SK-N-MC (cell line): ENCODE results near the gene TRIM47.
A peak's percentile ranks its signal among the peaks of the same experiment; 100 is the strongest.

Experiments used
- DNase-seq: peaks from one replicate; pipeline ENCODE4 v3.0.0-alpha.2; 2011; ENCODE audit warnings: low read depth, low spot score
- H3K27ac ChIP-seq: fragments of 200-600 bp; sonication (generic); 2 replicates; pipeline ENCODE4 v1.5.1; 2016; ENCODE audit warnings: mixed run types
- H3K36me3 ChIP-seq: fragments of 200-600 bp; sonication (generic); 2 replicates; pipeline ENCODE4 v1.6.1; 2017; ENCODE audit warnings: antibody characterized with exemption, low read length, mixed read lengths; ENCODE audit not compliant: insufficient read depth
- H3K4me3 ChIP-seq: fragments of 200-600 bp; sonication (generic); 2 replicates; pipeline ENCODE4 v1.5.1; 2016
- H3K9ac ChIP-seq: fragments of 200-600 bp; sonication (generic); 2 replicates; pipeline ENCODE4 v1.8.0; 2017; ENCODE audit warnings: mixed run types, mixed read lengths; ENCODE audit not compliant: insufficient read length
- H3K9me3 ChIP-seq: fragments of 200-600 bp; sonication (generic); 2 replicates; pipeline ENCODE4 v1.6.1; 2017; ENCODE audit warnings: low read depth, mild to moderate bottlenecking, antibody characterized with exemption, low read length, moderate library complexity, mixed read lengths
- EZH2 ChIP-seq: fragments of 200-600 bp; sonication (generic); IDR thresholded peaks from one replicate; pipeline ENCODE4 v1.6.1; 2017; ENCODE audit warnings: antibody characterized with exemption
- FOXP2 ChIP-seq: optimal IDR thresholded peaks from 2 replicates; pipeline ENCODE3; 2011; ENCODE audit warnings: mild to moderate bottlenecking, moderate library complexity; ENCODE audit not compliant: insufficient read depth; ENCODE audit errors: extremely low read length, control extremely low read depth
- POLR2AphosphoS5 ChIP-seq: IDR thresholded peaks from 2 replicates; pipeline ENCODE4 v1.6.1; 2012; ENCODE audit warnings: mild to moderate bottlenecking, low read depth, low read length, borderline replicate concordance

The TRIM47 gene

DNA sequence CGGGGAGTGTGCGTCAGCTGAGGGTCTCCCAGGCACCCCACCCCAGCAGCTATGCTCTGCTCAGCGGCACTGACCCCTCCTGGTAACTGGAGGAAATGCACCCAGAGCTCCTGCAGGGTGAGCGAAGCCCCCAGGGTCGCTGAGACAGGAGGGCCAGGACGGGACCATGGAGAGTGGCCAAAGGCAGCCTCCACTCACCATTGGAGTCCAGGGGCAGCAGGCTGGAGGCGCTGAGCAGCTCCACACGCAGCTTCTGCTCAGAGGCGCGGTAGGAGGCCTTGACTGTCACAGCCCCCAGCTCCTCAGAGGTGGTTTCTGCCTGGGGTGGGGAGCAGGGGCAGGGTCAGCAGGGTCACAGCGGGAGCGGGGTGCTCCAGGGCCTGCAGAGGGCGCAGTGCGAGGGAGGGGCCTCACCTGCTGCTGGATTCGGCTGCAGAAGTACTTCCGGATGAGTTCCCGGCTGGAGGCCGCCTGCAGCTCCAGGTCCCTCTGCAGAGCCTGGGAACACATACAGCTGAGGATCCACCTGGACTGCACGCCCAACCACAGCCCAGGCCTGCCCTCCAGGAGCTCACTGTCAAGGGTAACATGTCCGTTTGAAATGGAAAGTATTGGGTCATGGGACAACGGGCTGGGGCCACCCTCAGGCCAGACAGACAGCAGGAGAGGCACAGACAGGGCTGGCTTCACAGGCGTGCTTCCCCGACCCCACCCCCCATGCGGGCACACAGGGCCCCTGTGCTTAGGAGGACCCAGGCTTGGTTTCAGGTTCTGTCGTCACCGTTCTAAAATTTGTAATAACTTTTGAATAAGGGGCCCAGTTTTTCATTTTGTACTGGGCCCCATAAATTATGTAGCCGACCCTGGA, 48.0 kb downstream of the TRIM47 start:
- H3K36me3 ChIP-seq = peaks cover 3% of the 10 kb centered on the region; the same call in 1 of the 2 replicates
- no peak overlapping the region for H3K4me3 ChIP-seq
- no peaks in the 10 kb centered on the region for H3K9me3 ChIP-seq
- no peak for TF ChIP-seq FOXP2
- TF ChIP-seq EZH2 = no peak
- TF ChIP-seq POLR2AphosphoS5 = no peak
- no peak overlapping the region for H3K27ac ChIP-seq
- H3K9ac ChIP-seq = no peak overlapping the region
- DNase-seq = no peak

DNA sequence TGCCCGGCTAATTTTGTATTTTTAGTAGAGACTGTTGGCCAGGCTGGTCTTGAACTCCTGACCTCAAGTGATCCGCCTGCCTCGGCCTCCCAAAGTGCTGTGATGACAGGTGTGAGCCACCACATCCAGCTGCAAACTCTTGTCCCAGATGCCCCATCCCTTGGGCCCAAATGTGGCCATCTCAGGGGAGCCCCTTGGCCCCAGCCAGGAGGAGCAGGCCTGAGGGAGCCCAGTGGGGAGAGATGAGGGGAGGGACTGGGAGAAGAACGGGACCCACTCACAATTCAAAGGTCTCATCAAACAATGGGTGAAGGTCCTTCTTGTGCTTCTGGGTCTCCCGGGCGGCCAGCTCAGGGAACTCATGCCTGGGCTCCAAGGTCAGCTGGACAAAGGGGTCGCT, 48.6 kb downstream of the TRIM47 start:
- H3K9ac ChIP-seq = no peak overlapping the region
- H3K36me3 ChIP-seq = peaks cover 3% of the 10 kb centered on the region; the same call in 1 of the 2 replicates
- H3K4me3 ChIP-seq = no peak overlapping the region
- no peak overlapping the region for H3K27ac ChIP-seq
- no peak for DNase-seq
- TF ChIP-seq EZH2 = no peak
- TF ChIP-seq FOXP2 = no peak
- no peak for TF ChIP-seq POLR2AphosphoS5
- no peaks in the 10 kb centered on the region for H3K9me3 ChIP-seq

DNA sequence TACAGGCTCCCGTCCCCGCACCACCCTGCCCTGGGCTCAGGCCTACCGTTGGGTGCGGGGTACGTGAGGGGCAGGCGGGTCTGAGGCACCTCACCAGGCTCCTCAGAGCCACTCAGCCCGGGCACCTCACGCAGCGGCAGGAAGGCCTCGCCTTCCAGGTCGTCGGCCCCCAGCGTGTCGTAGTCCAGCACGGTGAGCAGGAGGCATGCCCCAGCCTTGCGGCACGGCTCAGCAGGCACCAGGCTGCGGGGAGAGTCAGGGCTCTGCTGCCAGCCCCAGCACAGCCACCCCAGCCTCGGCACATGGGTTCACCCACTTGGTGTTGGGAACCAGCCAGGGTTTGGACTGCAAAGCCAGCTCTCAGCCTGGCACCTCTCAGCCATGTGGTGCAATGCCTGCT, 49.6 kb downstream of the TRIM47 start:
- TF ChIP-seq EZH2 (no peak), POLR2AphosphoS5 (no peak), FOXP2 (no peak)
- Histone ChIP-seq H3K9me3 (no peaks in the 10 kb centered on the region), H3K36me3 (peaks cover 7% of the 10 kb centered on the region; the same call in 1 of the 2 replicates), H3K27ac (no peak overlapping the region), H3K9ac (no peak overlapping the region), H3K4me3 (no peak overlapping the region)
- DNase-seq = no peak

DNA sequence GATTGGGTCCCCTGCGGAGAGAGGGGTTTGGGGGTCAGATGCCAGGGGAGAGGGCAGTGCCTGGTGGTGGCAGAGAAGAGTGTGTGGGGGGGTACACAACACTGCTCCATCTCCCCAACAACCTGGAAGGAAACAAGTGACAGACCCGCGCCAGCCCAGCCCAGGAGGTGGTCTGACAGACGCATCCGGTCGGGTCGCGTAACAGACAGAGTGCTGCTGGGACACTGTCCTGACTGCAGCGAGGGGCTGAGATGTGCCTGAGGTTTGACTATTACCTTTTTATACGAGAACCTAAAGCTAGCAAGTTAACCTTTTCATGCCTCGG, 50.3 kb downstream of the TRIM47 start:
- no peak overlapping the region for H3K27ac ChIP-seq

DNA sequence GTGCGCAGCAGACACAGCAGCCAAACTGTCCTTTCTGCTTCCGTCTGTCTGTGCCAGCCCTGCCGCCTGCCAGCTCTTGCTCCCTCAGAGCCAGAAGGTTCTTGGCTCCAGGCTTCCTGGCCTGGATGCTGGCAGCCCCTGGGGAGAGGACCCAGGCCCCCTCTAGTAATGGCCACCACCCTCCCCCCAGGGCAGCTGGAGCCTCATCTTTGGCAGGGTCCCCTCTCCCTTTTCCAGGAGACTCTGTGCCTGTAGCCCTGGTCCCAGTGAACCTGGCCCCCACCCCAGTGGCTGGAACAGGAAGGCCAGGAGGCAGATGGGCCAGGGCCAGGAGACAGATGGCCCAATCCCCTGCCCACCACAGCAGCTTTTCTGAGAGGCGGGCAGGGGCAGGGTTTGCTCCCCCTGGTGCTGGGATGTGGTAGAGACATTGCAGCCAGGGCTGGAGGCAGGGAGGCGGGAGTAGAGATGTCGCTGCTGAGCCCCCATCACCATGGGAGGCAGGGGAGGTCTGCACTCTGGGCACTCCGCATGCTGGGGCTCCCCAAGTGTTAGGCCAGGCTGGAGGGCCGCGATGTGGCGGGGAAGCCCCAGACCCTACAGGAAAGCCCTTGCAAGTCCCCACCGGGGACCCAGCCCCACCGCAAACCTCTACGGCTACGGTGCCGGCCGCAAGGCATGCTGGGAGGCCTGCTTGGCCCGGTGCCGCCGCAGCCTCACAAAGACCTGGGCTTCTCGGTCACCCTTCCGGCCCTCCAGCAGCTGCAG, 50.9 kb downstream of the TRIM47 start:
- Histone ChIP-seq H3K9ac (no peak overlapping the region), H3K4me3 (no peak overlapping the region), H3K36me3 (peaks cover 18% of the 10 kb centered on the region; the same call in 1 of the 2 replicates), H3K9me3 (no peaks in the 10 kb centered on the region), H3K27ac (0 out of 2 replicates have a peak overlapping the region, but pooled peaks have one; percentile 42)
- no peak for DNase-seq
- TF ChIP-seq FOXP2 (no peak), EZH2 (no peak), POLR2AphosphoS5 (peak; percentile 35; the same call in 1 of the 2 replicates)

More for the DNA sequence above, 50.3 kb downstream of the TRIM47 start:
- H3K9me3 ChIP-seq = no peaks in the 10 kb centered on the region
- TF ChIP-seq FOXP2 (no peak), EZH2 (no peak), POLR2AphosphoS5 (no peak)
- no peak overlapping the region for H3K4me3 ChIP-seq
- no peak for DNase-seq
- peaks cover 13% of the 10 kb centered on the region; the same call in 1 of the 2 replicates for H3K36me3 ChIP-seq
- H3K9ac ChIP-seq = no peak overlapping the region

DNA sequence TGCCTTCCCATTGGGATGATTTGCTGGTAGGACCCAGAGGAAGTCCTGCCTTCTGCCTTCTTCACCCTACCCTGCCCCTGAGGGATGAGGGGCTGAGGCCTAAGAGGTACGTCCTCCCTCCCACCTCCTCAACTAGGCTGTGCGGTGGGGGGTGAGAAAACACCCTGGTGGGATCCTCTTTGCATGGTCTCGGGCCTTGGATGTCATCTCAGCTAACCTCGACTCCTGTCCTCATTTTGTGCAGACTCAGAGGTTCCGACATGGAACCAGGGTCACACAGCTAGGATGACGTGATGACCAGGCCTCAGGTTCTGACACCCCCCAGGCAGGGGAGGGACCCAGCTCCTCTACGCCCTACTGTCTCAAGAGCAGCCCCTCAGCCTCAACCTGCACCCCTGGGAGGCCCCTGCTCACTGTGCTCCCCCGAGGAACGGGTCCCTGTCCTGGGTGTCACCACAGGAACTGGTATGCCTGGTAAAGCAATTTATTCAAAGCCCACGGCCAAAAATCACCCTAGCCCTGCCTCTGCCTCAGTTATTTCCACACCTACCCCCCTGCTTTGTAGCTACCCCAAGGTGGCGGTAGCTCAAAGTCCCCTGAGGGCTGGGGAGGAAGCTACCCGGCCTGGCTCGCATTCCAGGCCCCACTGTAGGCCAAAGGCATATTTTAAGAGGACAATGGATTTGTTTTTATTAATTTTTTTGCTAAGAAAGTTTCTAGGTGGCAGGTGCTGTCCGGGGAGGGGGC, 51.6 kb downstream of the TRIM47 start:
- DNase-seq = no peak
- peak overlapping the region; percentile 42; the same call in 1 of the 2 replicates for H3K27ac ChIP-seq
- no peak overlapping the region for H3K4me3 ChIP-seq
- H3K9me3 ChIP-seq = no peaks in the 10 kb centered on the region
- H3K36me3 ChIP-seq = peaks cover 25% of the 10 kb centered on the region; the same call in 1 of the 2 replicates
- TF ChIP-seq POLR2AphosphoS5 (no peak), FOXP2 (no peak), EZH2 (no peak)
- H3K9ac ChIP-seq = no peak overlapping the region

DNA sequence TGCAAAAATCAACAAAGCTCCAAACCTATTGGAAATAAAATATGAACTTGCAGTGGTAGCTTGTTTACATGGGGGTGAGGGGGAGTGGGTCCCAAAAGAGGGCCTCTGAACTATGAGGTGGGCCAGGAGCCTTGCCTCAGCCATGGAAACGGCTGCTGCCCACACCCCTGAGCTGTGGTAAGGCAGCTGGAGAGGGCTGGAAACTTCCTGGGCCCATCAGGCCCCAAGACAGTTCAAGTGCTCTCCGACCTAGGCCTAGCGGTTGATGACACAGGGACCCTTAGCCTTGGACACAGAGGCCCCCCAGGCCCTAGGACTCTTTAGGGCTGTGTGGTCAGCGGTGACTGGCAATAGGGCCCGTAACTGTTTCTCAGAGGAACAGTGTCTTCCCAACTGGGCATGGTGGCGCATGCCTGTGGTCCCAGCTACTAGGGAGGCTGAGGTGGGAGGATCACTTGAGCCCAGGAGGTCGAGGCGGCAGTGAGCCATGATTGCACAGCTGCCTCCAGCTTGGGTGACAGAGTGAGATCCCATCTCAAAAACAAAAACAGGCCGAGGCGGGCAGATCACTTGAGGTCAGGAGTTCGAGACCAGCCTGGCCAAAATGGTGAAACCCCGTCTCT, 52.5 kb downstream of the TRIM47 start:
- peaks cover 34% of the 10 kb centered on the region; the same call in 1 of the 2 replicates for H3K36me3 ChIP-seq

DNA sequence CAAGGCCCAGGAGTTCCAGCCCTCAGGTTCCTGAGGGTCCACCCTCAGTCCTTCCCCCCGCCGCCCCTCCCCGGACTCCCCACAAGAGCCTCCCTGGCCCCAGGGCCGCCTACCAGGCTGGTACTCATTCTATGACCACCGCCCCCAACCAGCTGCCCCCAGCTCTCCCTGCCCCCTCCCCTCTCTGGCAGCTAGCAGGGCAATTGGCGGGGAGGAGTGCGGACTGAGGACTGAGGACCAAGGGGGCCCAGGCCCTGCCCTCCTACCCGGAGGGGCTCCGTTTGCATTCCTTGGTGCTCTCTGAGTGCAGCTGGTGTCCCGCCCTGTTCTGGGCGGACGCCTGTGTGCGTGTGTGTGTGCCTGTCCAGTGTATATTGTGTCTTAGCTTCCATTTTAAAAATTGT, 53.2 kb downstream of the TRIM47 start:
- TF ChIP-seq POLR2AphosphoS5 (no peak), FOXP2 (no peak), EZH2 (no peak)
- no peak for DNase-seq
- peak overlapping the region; percentile 54; the same call in 1 of the 2 replicates for H3K27ac ChIP-seq
- no peak overlapping the region for H3K9ac ChIP-seq
- no peaks in the 10 kb centered on the region for H3K9me3 ChIP-seq
- H3K4me3 ChIP-seq = no peak overlapping the region
- peaks cover 41% of the 10 kb centered on the region; the same call in 1 of the 2 replicates for H3K36me3 ChIP-seq

More for the DNA sequence above, 52.5 kb downstream of the TRIM47 start:
- DNase-seq = no peak
- H3K27ac ChIP-seq = peak overlapping the region; percentile 54; the same call in 1 of the 2 replicates
- no peak overlapping the region for H3K4me3 ChIP-seq
- no peak overlapping the region for H3K9ac ChIP-seq
- H3K9me3 ChIP-seq = no peaks in the 10 kb centered on the region
- TF ChIP-seq FOXP2 = no peak
- TF ChIP-seq POLR2AphosphoS5 = no peak
- TF ChIP-seq EZH2 = no peak
